CD4-positive, alpha-beta T cell (primary cell): ENCODE measurements around the gene VIPR2. TPM values are rescaled to one million over a fixed set of nuclear protein-coding genes. Genes with fewer than 3 reads are reported as not detected.
"Not testable (repeated sequence)": the region's sequence is repeated elsewhere in the genome, so short reads cannot be mapped to it uniquely, and the experiment has no call there.

Experiments
- ATAC-seq: fragments of 200-7000 bp; cut with Tn5 transposase; one replicate; pipeline ENCODE4 v1.10.0; 2022; ENCODE audit warnings: mild to moderate bottlenecking; ENCODE audit not compliant: poor library complexity
- CTCF ChIA-PET: fragments of 350-600 bp; sonication (Branson Sonifier 250); formaldehyde crosslinking; loops from one replicate; lab custom pipeline; 2021; ENCODE audit warnings: antibody characterized with exemption, inconsistent platforms; lab: Charles Lee
- POLR2A ChIA-PET: fragments of 350-600 bp; sonication (Branson Sonifier 250); formaldehyde crosslinking; loops from one replicate; lab custom pipeline; 2021; ENCODE audit warnings: antibody characterized with exemption, inconsistent platforms; lab: Charles Lee
- DNase-seq, 14 experiments: peaks; one replicate each; pipeline ENCODE4 v3.0.0-alpha.2; 2013 to 2020; ENCODE audit warnings: mixed read lengths in 2 of 14
- H3K27ac ChIP-seq, 2 donors: one replicate each; pipeline versions ENCODE4 v1.5.1 to v1.7.0; 2013; ENCODE audit warnings: low read length in 2 of 2, low read depth in 1 of 2, mild to moderate bottlenecking in 1 of 2
- H3K27me3 ChIP-seq, 2 experiments: 1 replicate in 1 of 2; 2 replicates in 1 of 2; pipeline versions ENCODE4 v1.6.1 to v1.7.0; 2013; ENCODE audit warnings: low read length in 2 of 2, control low read depth in 1 of 2, mild to moderate bottlenecking in 1 of 2, moderate library complexity in 1 of 2; ENCODE audit not compliant: insufficient read depth in 2 of 2, control insufficient read depth in 1 of 2
- H3K36me3 ChIP-seq: one replicate; pipeline ENCODE4 v1.6.1; 2013; ENCODE audit warnings: low read length, control low read depth; ENCODE audit not compliant: insufficient read depth
- H3K4me1 ChIP-seq: one replicate; pipeline ENCODE4 v1.6.1; 2013; ENCODE audit warnings: low read length, control low read depth; ENCODE audit not compliant: insufficient read depth
- H3K4me3 ChIP-seq: one replicate; pipeline ENCODE4 v1.5.1; 2013; ENCODE audit warnings: mild to moderate bottlenecking, low read length, moderate library complexity
- H3K9me3 ChIP-seq, 2 experiments: 1 replicate in 1 of 2; 2 replicates in 1 of 2; pipeline versions ENCODE4 v1.6.1 to v1.7.0; 2013; ENCODE audit warnings: low read length in 2 of 2, mild to moderate bottlenecking in 2 of 2, control low read depth in 1 of 2, moderate library complexity in 1 of 2; ENCODE audit not compliant: control insufficient read depth in 1 of 2, insufficient read depth in 1 of 2
- H3K27ac Mint-ChIP-seq: one replicate; pipeline ENCODE4 v1.8.0; 2020; ENCODE audit warnings: mixed read lengths
- H3K27me3 Mint-ChIP-seq: one replicate; pipeline ENCODE4 v1.8.0; 2021; ENCODE audit warnings: mixed read lengths
- H3K36me3 Mint-ChIP-seq: one replicate; pipeline ENCODE4 v1.8.0; 2021; ENCODE audit warnings: low read depth, mixed read lengths
- H3K4me1 Mint-ChIP-seq: one replicate; pipeline ENCODE4 v1.8.0; 2021; ENCODE audit warnings: low read depth, mixed read lengths
- H3K4me3 Mint-ChIP-seq: one replicate; pipeline ENCODE4 v1.8.0; 2020; ENCODE audit warnings: mild to moderate bottlenecking, mixed read lengths
- H3K9me3 Mint-ChIP-seq: one replicate; pipeline ENCODE4 v1.8.0; 2020; ENCODE audit warnings: mixed read lengths
- intact Hi-C, 2 experiments: fragments of 100-400 bp; cut with DNase I in 1 of 2; cut with micrococcal nuclease in 1 of 2; formaldehyde crosslinking; loops; one replicate each; pipeline versions ENCODE4 v1.15.1 to v1.9.0; 2023 to 2025; cut with DNase I, micrococcal nuclease
- total RNA-seq, 174 experiments: library from RNA in 2 of 174; stranded (reverse) in 2 of 174; gene quantifications; one replicate each; pipeline ENCODE4 v1.2.3 and lab custom pipeline; 2021 to 2026
- TF ChIP-seq, protein P1 (sequence below): fragments of 200-600 bp; IDR thresholded peaks from one replicate; pipeline ENCODE4 v1.8.0; 2022; ENCODE audit warnings: antibody characterized with exemption, mild to moderate bottlenecking

VIPR2 gene
- total RNA-seq, 2 experiments from 2014 or later: 0.59 to 0.80 TPM

DNA sequence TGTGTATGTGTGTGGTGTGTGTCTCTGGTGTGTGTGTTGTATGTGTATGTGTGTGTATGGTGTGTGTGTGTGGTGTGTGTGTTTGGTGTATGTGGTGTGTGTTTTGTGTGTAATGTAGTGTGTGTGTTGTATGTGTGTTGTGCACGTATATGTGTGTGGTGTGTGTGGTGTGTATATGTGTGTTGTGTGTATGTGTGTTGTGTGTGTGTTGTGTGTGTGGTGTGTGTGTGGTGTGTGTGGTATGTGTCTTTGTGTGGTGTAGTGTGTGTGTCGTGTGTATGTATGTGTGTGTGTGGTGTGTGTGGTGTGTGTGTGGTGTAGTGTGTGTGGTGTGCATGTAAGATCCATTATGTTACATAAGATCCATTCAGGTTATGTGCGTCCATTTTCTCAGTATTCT lies 21.9 kb upstream of the VIPR2 start:
- H3K36me3 Mint-ChIP-seq: no peaks in the 10 kb centered on the region
- no peaks in the 10 kb centered on the region for H3K9me3 Mint-ChIP-seq
- Histone ChIP-seq H3K4me3 (no peak overlapping the region), H3K36me3 (no peaks in the 10 kb centered on the region), H3K9me3 (peaks cover 0 to 23% of the 10 kb centered on the region in 2 experiments), H3K4me1 (no peaks in the 10 kb centered on the region), H3K27ac (no peak overlapping the region), H3K27me3 (no peaks in the 10 kb centered on the region)
- CTCF ChIA-PET: no interaction called here
- no peaks in the 10 kb centered on the region for H3K4me1 Mint-ChIP-seq
- no peak for ATAC-seq
- TF ChIP-seq, protein P1, sequence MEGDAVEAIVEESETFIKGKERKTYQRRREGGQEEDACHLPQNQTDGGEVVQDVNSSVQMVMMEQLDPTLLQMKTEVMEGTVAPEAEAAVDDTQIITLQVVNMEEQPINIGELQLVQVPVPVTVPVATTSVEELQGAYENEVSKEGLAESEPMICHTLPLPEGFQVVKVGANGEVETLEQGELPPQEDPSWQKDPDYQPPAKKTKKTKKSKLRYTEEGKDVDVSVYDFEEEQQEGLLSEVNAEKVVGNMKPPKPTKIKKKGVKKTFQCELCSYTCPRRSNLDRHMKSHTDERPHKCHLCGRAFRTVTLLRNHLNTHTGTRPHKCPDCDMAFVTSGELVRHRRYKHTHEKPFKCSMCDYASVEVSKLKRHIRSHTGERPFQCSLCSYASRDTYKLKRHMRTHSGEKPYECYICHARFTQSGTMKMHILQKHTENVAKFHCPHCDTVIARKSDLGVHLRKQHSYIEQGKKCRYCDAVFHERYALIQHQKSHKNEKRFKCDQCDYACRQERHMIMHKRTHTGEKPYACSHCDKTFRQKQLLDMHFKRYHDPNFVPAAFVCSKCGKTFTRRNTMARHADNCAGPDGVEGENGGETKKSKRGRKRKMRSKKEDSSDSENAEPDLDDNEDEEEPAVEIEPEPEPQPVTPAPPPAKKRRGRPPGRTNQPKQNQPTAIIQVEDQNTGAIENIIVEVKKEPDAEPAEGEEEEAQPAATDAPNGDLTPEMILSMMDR: no peak
- no peaks in the 10 kb centered on the region for H3K27me3 Mint-ChIP-seq
- no peak overlapping the region for H3K4me3 Mint-ChIP-seq
- no peak overlapping the region for H3K27ac Mint-ChIP-seq
- intact Hi-C loops: no loop called here
- POLR2A ChIA-PET: no interaction called here
- no peak for DNase-seq

DNA sequence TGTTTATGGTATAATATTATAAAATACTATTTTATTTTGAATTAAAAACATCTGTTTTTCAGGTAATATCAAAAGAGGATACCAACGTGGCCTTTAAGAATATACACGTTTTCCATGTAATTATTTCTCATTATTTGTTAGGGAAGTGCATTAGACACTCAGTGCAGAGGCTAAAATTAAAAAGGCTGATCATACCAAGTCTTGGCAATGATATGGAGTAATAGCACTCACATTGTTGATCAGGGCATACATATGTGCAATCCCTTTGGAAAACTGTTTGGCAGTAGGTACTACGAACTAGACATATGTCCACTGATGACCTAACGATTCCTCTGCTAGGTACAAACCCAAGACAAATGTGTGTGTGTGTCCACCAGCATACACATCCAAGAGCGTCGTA lies 20.7 kb upstream of the VIPR2 start:
- Mint-ChIP-seq H3K36me3 (no peaks in the 10 kb centered on the region), H3K27ac (no peak overlapping the region), H3K4me1 (no peaks in the 10 kb centered on the region), H3K9me3 (no peaks in the 10 kb centered on the region), H3K4me3 (no peak overlapping the region), H3K27me3 (no peaks in the 10 kb centered on the region)
- TF ChIP-seq, protein P1: no peak
- no peak overlapping the region for H3K4me3 ChIP-seq
- H3K4me1 ChIP-seq: no peaks in the 10 kb centered on the region
- ChIA-PET CTCF (no interaction called here), POLR2A (no interaction called here)
- H3K9me3 ChIP-seq: peaks cover 0 to 17% of the 10 kb centered on the region in 2 experiments
- intact Hi-C loops: no loop called here
- ATAC-seq: no peak
- H3K36me3 ChIP-seq: no peaks in the 10 kb centered on the region
- H3K27me3 ChIP-seq: no peaks in the 10 kb centered on the region
- no peak for DNase-seq
- no peak overlapping the region for H3K27ac ChIP-seq

DNA sequence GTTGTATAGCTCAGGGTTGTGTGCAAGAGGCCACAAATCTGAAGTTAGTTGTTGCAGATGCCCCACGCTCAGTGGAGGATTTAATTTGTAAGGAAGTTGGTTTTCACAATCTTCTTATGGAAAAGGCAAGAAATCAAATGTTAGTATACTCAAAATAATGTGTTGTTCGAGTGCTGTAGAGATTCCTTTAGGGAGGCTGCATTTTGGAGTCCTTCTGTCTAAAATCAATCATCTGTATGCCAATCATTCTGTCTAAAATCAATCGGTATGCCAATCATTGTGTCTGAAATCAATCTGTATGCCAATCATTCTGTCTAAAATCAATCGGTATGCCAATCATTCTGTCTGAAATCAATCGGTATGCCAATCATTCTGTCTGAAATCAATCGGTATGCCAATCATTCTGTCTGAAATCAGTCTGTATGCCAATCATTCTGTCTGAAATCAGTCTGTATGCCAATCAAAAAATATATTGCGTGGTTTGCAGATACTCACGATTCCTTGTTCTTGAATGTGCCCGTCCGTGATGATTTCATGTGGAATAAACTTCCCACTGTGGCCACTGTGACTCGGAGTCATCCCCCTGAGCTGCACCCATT lies 19.1 kb upstream of the VIPR2 start:
- H3K27ac Mint-ChIP-seq, intact Hi-C loops, H3K4me3 Mint-ChIP-seq: not testable (repeated sequence)

DNA sequence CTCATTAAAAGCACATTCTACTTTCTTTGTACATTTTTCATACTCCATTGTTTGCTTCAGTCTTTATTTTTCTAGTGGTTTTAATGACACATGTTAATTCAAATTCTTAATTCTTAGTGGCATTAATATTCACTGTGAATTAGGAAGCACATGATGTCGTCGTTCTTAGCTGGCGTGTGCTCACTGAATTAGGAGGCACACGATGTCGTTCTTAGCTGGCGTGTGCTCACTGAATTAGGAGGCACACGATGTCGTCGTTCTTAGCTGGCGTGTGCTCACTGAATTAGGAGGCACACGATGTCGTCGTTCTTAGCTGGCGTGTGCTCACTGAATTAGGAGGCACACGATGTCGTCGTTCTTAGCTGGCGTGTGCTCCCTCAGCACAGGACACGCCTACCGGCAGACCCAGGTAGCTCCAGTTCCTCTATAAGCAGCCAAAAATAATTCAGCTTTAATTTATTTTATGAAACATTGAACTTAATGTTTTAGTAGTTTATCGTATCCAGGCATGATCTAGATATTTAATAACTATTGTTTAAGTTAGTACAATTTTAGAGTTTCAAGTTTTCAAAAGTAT lies 17.5 kb upstream of the VIPR2 start:
- intact Hi-C loops, H3K4me3 Mint-ChIP-seq, CTCF ChIA-PET, ATAC-seq, POLR2A ChIA-PET, H3K27me3 ChIP-seq, H3K9me3 Mint-ChIP-seq, H3K4me1 ChIP-seq, H3K4me1 Mint-ChIP-seq, H3K36me3 Mint-ChIP-seq, H3K36me3 ChIP-seq, H3K27ac Mint-ChIP-seq, H3K4me3 ChIP-seq, H3K27ac ChIP-seq, DNase-seq, H3K27me3 Mint-ChIP-seq, H3K9me3 ChIP-seq: not testable (repeated sequence)

More for the DNA sequence above, 19.1 kb upstream of the VIPR2 start:
- ATAC-seq, H3K27me3 ChIP-seq, H3K36me3 Mint-ChIP-seq, POLR2A ChIA-PET, H3K4me1 ChIP-seq, H3K27ac ChIP-seq, DNase-seq, H3K36me3 ChIP-seq, H3K4me3 ChIP-seq, H3K9me3 Mint-ChIP-seq, H3K27me3 Mint-ChIP-seq, H3K9me3 ChIP-seq, H3K4me1 Mint-ChIP-seq, CTCF ChIA-PET: not testable (repeated sequence)
